Endodermal cell (in vitro differentiated cells): ENCODE results near the gene SPRED1. TPM values are rescaled to one million over a fixed set of nuclear protein-coding genes. Genes with fewer than 3 reads are reported as not detected.
"Not testable (repeated sequence)": the region's sequence is repeated elsewhere in the genome, so short reads cannot be mapped to it uniquely, and the experiment has no call there.

ENCODE experiments used
- DNase-seq: peaks from one replicate; pipeline ENCODE4 v3.0.0-alpha.2; 2017
- H3K27ac ChIP-seq: 2 replicates; pipeline ENCODE4 v1.5.1; 2013; ENCODE audit warnings: mild to moderate bottlenecking, low read depth, low read length, moderate library complexity
- H3K27me3 ChIP-seq: 2 replicates; pipeline ENCODE4 v1.6.1; 2013; ENCODE audit warnings: mild to moderate bottlenecking, low read length, moderate library complexity; ENCODE audit not compliant: insufficient read depth, control insufficient read depth, poor library complexity, severe bottlenecking
- H3K36me3 ChIP-seq: 2 replicates; pipeline ENCODE4 v1.7.0; 2013; ENCODE audit warnings: mild to moderate bottlenecking, low read length, moderate library complexity; ENCODE audit not compliant: control insufficient read depth, insufficient read depth
- H3K4me1 ChIP-seq: one replicate; pipeline ENCODE4 v1.7.0; 2013; ENCODE audit warnings: low read length; ENCODE audit not compliant: control insufficient read depth, insufficient read depth
- H3K4me3 ChIP-seq: 2 replicates; pipeline ENCODE4 v1.5.1; 2013; ENCODE audit warnings: mild to moderate bottlenecking, low read length, moderate library complexity
- H3K9ac ChIP-seq: 2 replicates; pipeline ENCODE4 v1.6.1; 2013; ENCODE audit warnings: mild to moderate bottlenecking, low read length, moderate library complexity; ENCODE audit not compliant: poor library complexity, severe bottlenecking; ENCODE audit errors: extremely low read depth
- H3K9me3 ChIP-seq: 2 replicates; pipeline ENCODE4 v1.6.1; 2013; ENCODE audit warnings: mild to moderate bottlenecking, low read length, moderate library complexity; ENCODE audit not compliant: control insufficient read depth
- H3K27ac Mint-ChIP-seq: 2 replicates; pipeline ENCODE4 v1.8.0; 2020; ENCODE audit warnings: mixed read lengths
- H3K27me3 Mint-ChIP-seq: 2 replicates; pipeline ENCODE4 v1.8.0; 2021; ENCODE audit warnings: mild to moderate bottlenecking, mixed read lengths; ENCODE audit not compliant: insufficient read depth
- H3K36me3 Mint-ChIP-seq: 2 replicates; pipeline ENCODE4 v1.8.0; 2020; ENCODE audit warnings: low read depth, mixed read lengths
- H3K4me1 Mint-ChIP-seq: 2 replicates; pipeline ENCODE4 v1.8.0; 2020; ENCODE audit warnings: mixed read lengths
- H3K4me3 Mint-ChIP-seq: 2 replicates; pipeline ENCODE4 v1.8.0; 2020; ENCODE audit warnings: mild to moderate bottlenecking, moderate library complexity, mixed read lengths
- H3K9me3 Mint-ChIP-seq: 2 replicates; pipeline ENCODE4 v1.8.0; 2020; ENCODE audit warnings: mild to moderate bottlenecking, mixed read lengths
- WGBS, 2 experiments: methylation state at CpG; one replicate each; pipeline versions ENCODE4 v1.1.5 to v1.1.7; 2013; ENCODE audit warnings: missing lambda C conversion rate in 2 of 2, mixed read lengths in 1 of 2; ENCODE audit not compliant: insufficient coverage in 1 of 2, insufficient read length in 1 of 2; 5-methylcytosine and 5-hydroxymethylcytosine counted together
- total RNA-seq, 2 donors: library from RNA; stranded (reverse); fragmentation: NEBNext Ultra II Directional in 1 of 2; extraction: Animal tissue kit (Norgen Biotek cat#: 25700) in 1 of 2; gene quantifications; 2 replicates in 1 of 2; 3 replicates in 1 of 2; pipeline ENCODE4 v1.2.1, GENCODE V29; 2021
- TF ChIP-seq, protein P1 (sequence below): fragments of 200-600 bp; sonication (generic); conservative IDR thresholded peaks from 2 replicates; pipeline ENCODE4 v1.5.0; 2021; ENCODE audit warnings: antibody characterized with exemption, mild to moderate bottlenecking

SPRED1 gene
- total RNA-seq, 2 donors from 2014 or later: 50.8 to 61.7 TPM

DNA sequence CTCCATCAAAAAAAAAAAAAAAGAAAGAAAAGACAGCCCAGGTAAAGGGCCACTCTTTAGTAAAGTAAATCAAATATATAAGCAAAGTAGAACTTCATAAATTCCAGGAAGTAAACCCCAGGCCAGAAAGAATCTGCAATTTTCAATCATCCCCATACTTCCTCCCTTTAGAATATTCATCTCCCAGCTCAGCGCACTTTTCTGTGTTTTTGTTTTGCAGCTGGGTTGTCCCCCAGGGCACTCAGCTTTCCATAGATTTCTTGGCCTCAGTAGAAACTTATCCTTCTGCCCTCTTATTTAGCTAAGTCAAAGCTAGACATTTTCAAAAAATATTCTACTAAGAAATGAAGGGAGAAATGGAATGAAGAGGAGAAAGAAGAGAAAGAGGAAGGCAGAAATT is 24.0 kb upstream of the SPRED1 start:
- Mint-ChIP-seq H3K4me1 (peaks cover 11% of the 10 kb centered on the region), H3K36me3 (no peaks in the 10 kb centered on the region), H3K4me3 (no peak overlapping the region), H3K27me3 (no peaks in the 10 kb centered on the region), H3K9me3 (no peaks in the 10 kb centered on the region), H3K27ac (no peak overlapping the region)
- DNase-seq: no peak
- 94 to 100% methylated on average over 1 of the region's 1 CpG for WGBS, 2 experiments
- H3K4me3 ChIP-seq: no peak overlapping the region
- no peaks in the 10 kb centered on the region for H3K36me3 ChIP-seq
- H3K27me3 ChIP-seq: no peaks in the 10 kb centered on the region
- peaks cover 15% of the 10 kb centered on the region for H3K4me1 ChIP-seq
- H3K27ac ChIP-seq: no peak overlapping the region
- TF ChIP-seq, protein P1, sequence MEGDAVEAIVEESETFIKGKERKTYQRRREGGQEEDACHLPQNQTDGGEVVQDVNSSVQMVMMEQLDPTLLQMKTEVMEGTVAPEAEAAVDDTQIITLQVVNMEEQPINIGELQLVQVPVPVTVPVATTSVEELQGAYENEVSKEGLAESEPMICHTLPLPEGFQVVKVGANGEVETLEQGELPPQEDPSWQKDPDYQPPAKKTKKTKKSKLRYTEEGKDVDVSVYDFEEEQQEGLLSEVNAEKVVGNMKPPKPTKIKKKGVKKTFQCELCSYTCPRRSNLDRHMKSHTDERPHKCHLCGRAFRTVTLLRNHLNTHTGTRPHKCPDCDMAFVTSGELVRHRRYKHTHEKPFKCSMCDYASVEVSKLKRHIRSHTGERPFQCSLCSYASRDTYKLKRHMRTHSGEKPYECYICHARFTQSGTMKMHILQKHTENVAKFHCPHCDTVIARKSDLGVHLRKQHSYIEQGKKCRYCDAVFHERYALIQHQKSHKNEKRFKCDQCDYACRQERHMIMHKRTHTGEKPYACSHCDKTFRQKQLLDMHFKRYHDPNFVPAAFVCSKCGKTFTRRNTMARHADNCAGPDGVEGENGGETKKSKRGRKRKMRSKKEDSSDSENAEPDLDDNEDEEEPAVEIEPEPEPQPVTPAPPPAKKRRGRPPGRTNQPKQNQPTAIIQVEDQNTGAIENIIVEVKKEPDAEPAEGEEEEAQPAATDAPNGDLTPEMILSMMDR: no peak
- H3K9me3 ChIP-seq: no peaks in the 10 kb centered on the region
- H3K9ac ChIP-seq: no peak overlapping the region

DNA sequence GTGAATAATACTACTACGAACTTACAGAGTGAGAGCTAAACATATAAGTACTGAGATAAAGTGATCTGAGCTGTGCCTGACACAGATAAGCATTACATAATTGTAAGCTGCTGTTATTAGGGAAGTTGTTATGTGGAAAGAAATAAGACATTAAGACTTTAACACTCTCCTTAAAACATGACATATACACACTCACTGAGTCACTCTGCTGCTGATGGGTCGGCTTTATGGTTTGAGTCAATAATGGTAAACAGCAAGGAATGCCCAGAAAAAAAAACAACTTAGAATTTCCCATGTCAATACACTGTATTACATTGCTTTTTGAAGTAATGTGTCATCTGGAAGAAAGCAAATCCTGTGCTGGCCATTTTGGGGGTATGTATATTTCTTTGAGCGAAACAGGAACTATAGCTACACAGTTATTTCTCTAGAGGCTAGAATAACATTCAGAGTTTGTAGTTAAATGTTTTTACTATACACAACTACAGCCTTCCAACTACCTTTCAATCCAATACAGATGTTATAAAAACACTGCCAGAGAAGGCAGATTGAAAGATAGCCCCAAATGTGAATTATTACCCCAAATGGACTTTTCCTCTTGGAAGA is 22.8 kb upstream of the SPRED1 start:
- TF ChIP-seq, protein P1: no peak
- Mint-ChIP-seq H3K9me3 (no peaks in the 10 kb centered on the region), H3K27me3 (no peaks in the 10 kb centered on the region), H3K4me3 (no peak overlapping the region), H3K27ac (no peak overlapping the region), H3K4me1 (peaks cover 11% of the 10 kb centered on the region), H3K36me3 (no peaks in the 10 kb centered on the region)
- no peak for DNase-seq
- Histone ChIP-seq H3K4me1 (peaks cover 15% of the 10 kb centered on the region), H3K4me3 (no peak overlapping the region), H3K27me3 (no peaks in the 10 kb centered on the region), H3K27ac (no peak overlapping the region), H3K9me3 (no peaks in the 10 kb centered on the region), H3K36me3 (no peaks in the 10 kb centered on the region), H3K9ac (no peak overlapping the region)
- 100% methylated on average over 1 to 3 of the region's 3 CpGs for WGBS, 2 experiments

DNA sequence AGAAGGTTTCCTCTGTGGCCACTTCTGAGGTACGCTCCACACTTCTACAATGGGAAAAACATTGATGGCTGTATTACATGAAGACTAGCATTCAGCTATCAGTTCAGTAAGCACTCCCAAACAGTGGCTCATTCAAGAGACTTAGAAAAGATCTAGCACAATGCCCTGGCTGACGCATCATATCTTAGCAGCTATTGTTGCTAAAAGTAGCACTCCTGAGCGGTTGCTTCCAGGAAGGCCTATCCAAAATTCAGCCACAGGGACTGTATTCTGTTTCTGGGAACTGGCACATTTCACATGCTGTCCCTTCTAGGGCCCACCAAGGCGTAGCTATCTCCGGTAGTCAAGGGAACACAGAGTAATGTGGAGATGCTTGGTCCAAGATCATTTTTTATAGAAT is 21.2 kb upstream of the SPRED1 start:
- Histone ChIP-seq H3K9ac (no peak overlapping the region), H3K27ac (no peak overlapping the region), H3K4me3 (no peak overlapping the region), H3K36me3 (no peaks in the 10 kb centered on the region), H3K9me3 (no peaks in the 10 kb centered on the region), H3K4me1 (peaks cover 15% of the 10 kb centered on the region), H3K27me3 (no peaks in the 10 kb centered on the region)
- H3K27me3 Mint-ChIP-seq: no peaks in the 10 kb centered on the region
- no peaks in the 10 kb centered on the region for H3K36me3 Mint-ChIP-seq
- no peaks in the 10 kb centered on the region for H3K9me3 Mint-ChIP-seq
- H3K4me3 Mint-ChIP-seq: no peak overlapping the region
- 79 to 89% methylated on average over 3 to 5 of the region's 5 CpGs for WGBS, 2 experiments
- no peak for DNase-seq
- no peak overlapping the region for H3K27ac Mint-ChIP-seq
- peaks cover 11% of the 10 kb centered on the region for H3K4me1 Mint-ChIP-seq
- TF ChIP-seq, protein P1: no peak

DNA sequence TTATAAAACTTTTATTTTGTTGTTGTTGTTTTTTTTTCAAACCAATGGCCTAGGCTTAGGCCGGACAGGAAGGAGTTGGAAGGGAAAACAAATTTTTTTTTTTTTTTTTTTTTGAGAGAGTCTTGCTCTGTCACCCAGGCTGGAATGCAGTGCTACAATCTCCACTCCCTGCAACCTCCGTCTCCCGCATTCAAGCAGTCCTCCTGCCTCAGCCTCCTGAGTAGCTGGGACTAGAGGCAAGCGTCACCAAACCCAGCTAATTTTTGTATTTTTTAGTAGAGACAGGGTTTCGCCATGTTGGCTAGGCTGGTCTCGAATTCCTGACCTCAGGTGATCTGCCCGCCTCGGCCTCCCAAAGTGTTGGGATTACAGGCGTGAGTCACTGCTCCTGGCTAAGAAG is 15.6 kb upstream of the SPRED1 start:
- H3K27ac Mint-ChIP-seq, H3K27me3 ChIP-seq, H3K4me3 Mint-ChIP-seq, H3K9me3 ChIP-seq, H3K27ac ChIP-seq, H3K36me3 Mint-ChIP-seq, H3K9ac ChIP-seq, H3K36me3 ChIP-seq, DNase-seq, H3K27me3 Mint-ChIP-seq, H3K9me3 Mint-ChIP-seq, H3K4me3 ChIP-seq, H3K4me1 ChIP-seq, H3K4me1 Mint-ChIP-seq: not testable (repeated sequence)
- 81 to 98% methylated on average over 9 of the region's 9 CpGs for WGBS, 2 experiments
